ENCODE results near the gene UAP1L1. TPM values are rescaled to one million over a fixed set of nuclear protein-coding genes. Genes with fewer than 3 reads are reported as not detected.

The UAP1L1 gene
- total and polyA plus RNA-seq, 2 of the 8 experiments (the other 6 are each of a cell fraction or from before 2014, with no cell fraction given), result 2.0 to 5.4 TPM

DNA sequence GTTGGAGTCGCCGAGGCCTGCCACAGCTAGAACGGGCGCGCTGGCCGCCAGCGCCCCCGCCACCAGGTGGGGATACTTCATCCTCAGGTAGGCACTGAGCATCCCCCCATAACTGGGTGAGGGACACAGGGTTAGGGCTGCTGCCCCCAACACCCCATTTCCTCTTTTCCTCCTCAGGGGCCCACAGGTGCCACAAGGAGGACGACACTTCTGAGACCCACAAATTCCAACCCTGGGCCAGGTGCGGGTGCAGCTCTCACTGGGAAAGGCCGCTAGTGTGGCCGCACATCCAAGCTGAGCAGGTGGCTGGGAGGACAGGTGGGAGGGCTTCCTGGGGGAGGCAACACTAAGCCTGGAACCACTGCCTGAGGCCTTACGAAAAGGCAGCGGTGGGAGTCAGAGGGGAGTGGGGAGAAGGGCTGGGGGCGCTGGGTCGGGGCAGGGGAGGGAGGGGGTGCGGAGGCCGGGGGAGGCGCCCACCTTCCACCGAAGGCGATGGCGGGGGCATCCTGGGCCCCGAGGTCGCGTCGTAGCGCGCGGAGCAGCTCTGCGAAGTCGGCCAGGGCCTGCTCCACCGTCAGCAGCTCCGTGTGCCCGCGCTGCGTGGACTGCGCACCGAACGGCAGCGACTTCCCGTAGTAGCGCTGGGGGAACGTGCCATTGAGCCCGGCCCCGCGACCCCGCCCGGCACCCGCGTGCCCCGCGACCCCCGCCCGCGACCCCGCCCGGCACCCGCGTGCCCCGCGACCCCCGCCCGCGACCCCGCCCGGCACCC is 36.3 kb downstream of the UAP1L1 start:
- Histone ChIP-seq H3K4me2 (ENCODE audit: insufficient read depth in 1 of 2, low read depth in 2 of 2, low read length in 2 of 2) (peak overlapping the region; percentile 33 to 50; a peak in 2 of 4 replicates), H3K4me1 (replicated peaks in 1 of 4; ENCODE audit: control insufficient read depth in 3 of 4, insufficient read depth in 4 of 4, low read length in 3 of 4) (peaks cover 0 to 7% (median under 1%) of the 10 kb centered on the region in 4 experiments; a peak in 3 of 7 replicates), H4K5ac (ENCODE audit: insufficient read length, low read depth, low read length) (no peak overlapping the region), H3K79me1 (ENCODE audit: low read depth, low read length) (no peaks in the 10 kb centered on the region), H2BK15ac (ENCODE audit: low read length) (no peak overlapping the region), H4K91ac (replicated peaks; ENCODE audit: insufficient read length, low read length) (no peak overlapping the region), H3K4me3 (ENCODE audit: extremely low read depth in 1 of 4, insufficient read depth in 2 of 4, low read depth in 3 of 4, low read length in 4 of 4) (no peak overlapping the region; a peak in 1 of 8 replicates), H3K18ac (ENCODE audit: extremely low read depth, low read length) (no peak overlapping the region; the same call in 1 of the 2 replicates), H3K4ac (replicated peaks; ENCODE audit: insufficient read length, low read depth, low read length) (no peak overlapping the region), H2BK5ac (ENCODE audit: low read depth, low read length) (no peak overlapping the region), H2BK120ac (replicated peaks; ENCODE audit: low read depth, low read length) (no peak overlapping the region), H3K27me3 (replicated peaks in 1 of 4; ENCODE audit: control insufficient read depth in 3 of 4, extremely low read depth in 1 of 4, insufficient read depth in 3 of 4, low read length in 3 of 4) (peaks cover 15 to 36% (median 30%) of the 10 kb centered on the region in 4 experiments), H3K36me3 (ENCODE audit: control insufficient read depth in 2 of 4, insufficient read depth in 4 of 4, low read length in 3 of 4) (no peaks in the 10 kb centered on the region; a peak in 1 of 8 replicates), H3K9ac (replicated peaks in 1 of 4; ENCODE audit: extremely low read depth in 1 of 4, low read depth in 3 of 4, low read length in 3 of 4) (no peak overlapping the region), H2AFZ (ENCODE audit: low read length) (no peak overlapping the region), H4K20me1 (replicated peaks in 1 of 2; ENCODE audit: control insufficient read depth in 1 of 2, insufficient read depth in 2 of 2, low read length in 2 of 2) (peaks cover 0 to 4% of the 10 kb centered on the region in 2 experiments), H2AK5ac (ENCODE audit: low read depth, low read length) (0 out of 2 replicates have a peak overlapping the region, but pooled peaks have one; percentile 9), H3K23me2 (ENCODE audit: low read depth, low read length) (peaks cover 3% of the 10 kb centered on the region; the same call in 1 of the 2 replicates), H2BK12ac (ENCODE audit: low read depth, low read length) (no peak overlapping the region), H3K23ac (ENCODE audit: insufficient read length) (no peak overlapping the region), H2BK20ac (ENCODE audit: low read length) (no peak overlapping the region), H3K79me2 (ENCODE audit: control insufficient read depth in 1 of 2, insufficient read depth in 2 of 2, low read length in 2 of 2) (no peaks in the 10 kb centered on the region), H3K56ac (replicated peaks; ENCODE audit: insufficient read length, low read depth, low read length) (no peak overlapping the region), H3K27ac (ENCODE audit: low read depth, low read length) (no peak overlapping the region), H3K14ac (ENCODE audit: insufficient read length) (no peak overlapping the region), H3K9me3 (ENCODE audit: insufficient read depth in 2 of 2, low read depth in 1 of 2, low read length in 1 of 2) (no peaks in the 10 kb centered on the region), H4K8ac (ENCODE audit: extremely low read depth, insufficient read depth, low read length) (no peak overlapping the region)
- peak in 1 of 2 experiments; percentile 66 for DNase-seq (ENCODE audit: low read depth in 1 of 2, low spot score in 2 of 2)
- ChIA-PET CTCF (ENCODE audit: partially characterized antibody) (interaction anchor here (0.5 to 2.1 kb wide), 13 partner anchors 10 to 120 kb away, joined by 3 to 8 read pairs (median 3); partner anchors contain the start of genes NPDC1 and SAPCD2), POLR2A (ENCODE audit: partially characterized antibody) (interaction anchor here (0.6 to 1.3 kb wide), 9 partner anchors 13 to 131 kb away, joined by 3 to 4 read pairs (median 3); partner anchors contain the start of gene SSNA1)
- TF ChIP-seq CTCF (IDR thresholded peaks at IDR 0.05; ENCODE audit: control extremely low read depth in 1 of 3, insufficient read depth in 1 of 3, low read depth in 1 of 3, low read length in 3 of 3), result peak in 1 of 3 experiments; percentile 35; a peak in 1 of 4 replicates
- TF ChIP-seq ASH2L (IDR thresholded peaks at IDR 0.05; ENCODE audit: low read length), result no peak
- peak; percentile 74; the same call in 1 of the 2 replicates for TF ChIP-seq GABPA (IDR thresholded peaks at IDR 0.05; ENCODE audit: borderline replicate concordance, insufficient read depth, low read length)
- WGBS, 2 experiments (ENCODE audit: extremely low coverage in 1 of 2, insufficient coverage in 1 of 2, insufficient read length in 1 of 2, insufficient replicate concordance in 2 of 2, low coverage in 1 of 2, low lambda C conversion rate in 2 of 2, missing lambda C conversion rate in 1 of 2), result 70% methylated on average over 12 of the region's 66 CpGs; no CpG with 5 or more reads in 1 of the 2 experiments
- FAIRE-seq, result no peak
